H7 (cell line): ENCODE data around the gene IFITM10. TPM values are rescaled to one million over a fixed set of nuclear protein-coding genes. Genes with fewer than 3 reads are reported as not detected.

Source experiments
- DNase-seq: peaks from one replicate; pipeline ENCODE4 v3.0.0; 2012
- H3K27me3 ChIP-seq: 2 replicates; pipeline ENCODE4 v1.6.0; 2011; ENCODE audit warnings: mild to moderate bottlenecking, low read length; ENCODE audit not compliant: control insufficient read depth, insufficient read depth
- H3K36me3 ChIP-seq: replicated peaks from 2 replicates; pipeline ENCODE4 v1.5.1; 2011; ENCODE audit warnings: low read length; ENCODE audit not compliant: control insufficient read depth, insufficient read depth
- H3K4me3 ChIP-seq: 2 replicates; pipeline ENCODE4 v1.5.1; 2011; ENCODE audit warnings: low read depth, mild to moderate bottlenecking, control low read depth, low read length, moderate library complexity; ENCODE audit not compliant: insufficient read depth
- total RNA-seq: library from RNA; depleted of rRNA; stranded (reverse); fragments of >200 nt; shearing (Covaris generic); gene quantifications from 2 replicates; pipeline ENCODE4 v1.2.3, GENCODE V29; 2014

Gene IFITM10
- total RNA-seq, 1 experiment from 2014 or later = 0.42 TPM

DNA sequence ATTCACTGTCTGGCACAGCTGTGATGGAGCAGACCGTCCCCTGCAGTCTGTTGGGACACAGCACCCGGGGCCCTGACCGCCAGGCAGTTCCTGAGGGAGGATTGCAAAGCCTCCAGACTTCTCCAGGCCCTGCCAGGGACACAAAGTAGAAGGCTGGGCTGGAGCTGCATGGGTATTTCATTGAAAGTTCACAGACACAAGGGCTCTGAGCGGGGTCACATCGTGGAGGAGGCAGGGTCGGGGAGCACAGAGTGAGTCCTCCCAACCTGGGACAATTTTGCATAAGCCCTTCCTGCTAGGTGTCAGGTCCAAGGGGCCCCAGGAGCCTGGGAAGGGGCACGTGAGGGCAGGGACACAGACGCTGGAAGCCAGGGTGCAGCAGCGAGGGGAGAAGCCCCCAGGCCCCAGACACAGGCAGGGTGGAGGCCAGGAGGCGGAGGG, 15.7 kb downstream of the IFITM10 start:
- Histone ChIP-seq H3K36me3 (no peaks in the 10 kb centered on the region), H3K27me3 (no peaks in the 10 kb centered on the region; the same call in 1 of the 2 replicates), H3K4me3 (no peak overlapping the region)
- DNase-seq = peak; percentile 50

DNA sequence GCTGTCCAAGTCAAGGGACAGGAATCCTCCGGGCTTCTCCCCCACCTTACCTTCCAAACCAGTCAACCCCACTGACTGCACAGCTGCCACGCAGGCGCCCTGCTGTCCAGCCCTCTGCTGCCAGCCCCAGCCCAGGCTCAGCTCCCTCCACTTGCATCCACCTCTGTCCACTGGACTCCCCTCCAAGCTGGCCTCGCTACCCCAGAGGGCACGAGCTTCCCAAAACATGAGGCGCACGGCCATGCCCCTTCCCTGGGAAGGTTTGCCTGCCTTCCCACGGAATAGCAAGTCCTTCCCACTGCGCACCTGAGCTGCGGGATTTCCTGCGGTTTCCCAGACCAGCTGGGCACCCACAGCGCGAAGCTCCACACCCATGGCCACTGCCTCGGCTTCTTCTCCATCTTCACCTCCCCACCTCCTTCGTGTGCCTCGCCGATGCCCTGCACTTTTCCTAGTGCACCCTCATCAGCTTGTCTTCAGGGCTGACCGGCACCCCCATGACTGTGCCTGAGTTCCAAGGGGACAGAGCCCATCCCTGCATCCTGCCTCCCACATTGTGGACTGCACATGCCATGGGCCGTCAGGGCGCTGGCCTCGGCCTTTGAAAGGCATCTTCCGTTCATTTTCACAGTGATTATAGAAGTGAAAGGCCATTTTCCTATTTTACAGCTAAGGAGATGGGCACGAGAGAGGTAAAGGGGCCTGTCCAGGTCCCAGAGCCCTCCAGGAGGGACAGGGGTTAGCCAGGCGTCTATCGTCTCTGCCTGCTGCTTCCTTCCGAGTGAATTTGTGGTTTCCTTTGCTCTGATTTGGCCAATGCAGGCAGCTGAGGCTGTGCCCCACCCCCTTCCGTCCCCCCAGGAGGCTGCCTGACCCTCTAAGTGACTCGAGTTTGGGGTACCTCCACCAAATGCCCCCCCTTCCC, 16.4 kb downstream of the IFITM10 start:
- Histone ChIP-seq H3K36me3 (no peaks in the 10 kb centered on the region), H3K27me3 (no peaks in the 10 kb centered on the region; the same call in 1 of the 2 replicates), H3K4me3 (no peak overlapping the region)
- peak; percentile 42 for DNase-seq

DNA sequence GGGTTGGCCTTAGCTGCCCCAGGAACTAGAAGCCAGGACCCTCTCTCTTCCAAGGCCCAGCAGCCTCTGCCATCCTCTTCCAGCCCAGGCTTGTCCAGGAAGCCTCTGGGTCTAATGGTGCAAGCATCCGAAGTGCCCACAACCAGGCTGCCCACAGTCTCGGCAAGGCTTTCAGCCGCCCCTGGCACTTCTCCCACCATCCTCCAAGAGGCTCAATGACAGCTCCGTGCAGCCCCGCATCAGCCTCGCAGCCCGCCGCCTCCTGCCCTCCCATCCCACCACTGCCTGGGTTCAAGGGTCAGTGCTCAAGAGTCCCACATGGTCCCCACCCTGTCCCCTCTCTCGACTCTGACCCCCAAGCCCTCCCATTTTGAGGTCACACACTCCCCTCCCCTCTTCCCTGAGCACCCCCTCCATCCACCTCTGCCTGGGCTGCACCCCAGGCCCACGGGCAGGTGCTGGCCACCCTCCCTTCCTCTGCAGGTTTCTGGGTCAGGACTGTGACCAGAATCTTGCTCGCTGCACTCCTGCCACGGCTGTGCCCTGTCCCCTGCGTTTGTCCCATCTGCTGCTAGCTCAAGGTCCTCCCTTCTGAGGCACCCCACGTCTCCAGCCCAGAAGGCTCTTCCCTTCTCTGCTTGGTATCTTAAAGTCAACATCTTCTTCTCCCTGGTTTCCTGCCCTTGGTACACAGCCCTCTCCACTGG, 17.2 kb downstream of the IFITM10 start:
- Histone ChIP-seq H3K36me3 (no peaks in the 10 kb centered on the region), H3K4me3 (no peak overlapping the region), H3K27me3 (no peaks in the 10 kb centered on the region; the same call in 1 of the 2 replicates)
- peak; percentile 38 for DNase-seq

DNA sequence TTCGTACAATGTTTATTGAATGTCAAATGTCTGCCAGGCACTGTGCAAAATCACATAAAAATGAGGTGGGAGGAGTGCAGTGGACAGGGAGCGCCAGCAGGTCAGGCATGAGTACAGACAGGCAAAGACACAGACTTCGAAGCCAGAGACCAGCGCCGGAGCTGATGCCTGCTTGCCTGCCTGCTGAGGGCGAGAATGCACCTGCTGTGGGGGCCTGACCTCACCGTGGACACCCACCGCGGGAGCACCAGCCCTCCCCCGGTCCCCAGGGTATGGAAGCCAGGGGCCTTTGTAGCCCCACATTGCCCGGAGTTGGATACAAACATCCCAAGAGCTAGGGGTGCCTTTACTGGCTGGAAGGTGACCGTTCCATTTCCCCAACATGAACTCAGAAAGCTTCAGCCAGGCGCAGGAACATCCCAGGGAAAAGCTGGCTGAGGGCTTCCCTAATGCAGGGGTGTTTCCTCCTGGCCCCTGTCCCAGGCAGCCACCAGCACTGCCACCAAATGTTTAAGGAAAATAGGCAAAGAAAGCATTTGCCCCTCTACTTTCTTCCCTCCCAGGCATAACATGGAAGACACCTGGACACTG, 17.9 kb downstream of the IFITM10 start:
- H3K27me3 ChIP-seq = no peaks in the 10 kb centered on the region; the same call in 1 of the 2 replicates
- no peak overlapping the region for H3K4me3 ChIP-seq
- no peaks in the 10 kb centered on the region for H3K36me3 ChIP-seq
- DNase-seq = peak; percentile 46

DNA sequence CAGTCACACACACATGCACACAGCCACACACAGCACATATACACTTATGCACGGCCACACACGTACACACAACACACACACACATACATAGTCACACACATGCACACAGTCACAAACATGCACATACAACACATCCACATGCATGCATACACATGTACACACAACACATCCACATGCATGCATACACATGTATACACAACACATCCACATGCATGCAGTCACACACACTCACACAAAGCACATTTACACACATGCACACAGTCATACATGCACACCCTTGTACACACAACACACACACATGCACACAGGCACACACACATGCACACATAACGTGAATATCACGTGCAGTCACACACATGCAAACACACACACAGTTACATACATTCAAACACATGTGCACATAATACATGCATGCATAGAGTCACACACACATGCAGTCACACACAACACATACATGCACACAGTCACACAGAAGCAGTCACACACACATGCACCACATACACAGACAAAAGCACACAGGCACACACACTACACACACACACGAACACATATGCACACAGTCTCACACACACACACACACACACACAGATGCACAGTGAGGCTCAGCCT, 18.8 kb downstream of the IFITM10 start:
- DNase-seq = no peak
- Histone ChIP-seq H3K36me3 (no peaks in the 10 kb centered on the region), H3K27me3 (no peaks in the 10 kb centered on the region; the same call in 1 of the 2 replicates), H3K4me3 (no peak overlapping the region)

DNA sequence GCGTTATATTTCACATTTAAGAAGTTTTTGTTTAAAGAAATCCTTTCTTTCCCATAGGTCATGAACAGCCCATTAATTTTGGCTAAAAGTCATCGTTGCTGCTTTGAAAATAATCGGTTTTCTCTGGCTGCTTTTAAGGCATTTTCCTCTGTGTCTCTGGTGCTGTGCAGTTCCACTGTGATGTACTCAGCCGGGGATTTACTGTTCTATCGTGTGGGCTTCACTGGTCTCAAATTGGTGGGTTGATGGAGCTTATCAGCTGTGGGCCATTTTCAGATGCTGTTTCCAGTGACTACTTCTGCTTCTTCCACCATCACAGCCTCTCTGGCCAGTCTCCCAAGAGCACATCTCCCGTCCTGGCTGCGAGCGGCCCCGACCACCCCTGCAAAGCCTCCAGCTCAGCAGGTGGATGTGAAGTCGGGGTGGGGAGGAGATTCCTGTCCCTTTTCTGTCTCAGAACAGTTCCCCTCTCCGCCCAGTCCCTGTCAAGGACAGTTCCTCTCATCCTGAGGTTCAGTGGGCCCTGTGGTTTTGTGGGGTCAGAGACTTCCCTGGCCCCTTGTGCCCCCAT, 20.3 kb downstream of the IFITM10 start:
- no peak overlapping the region for H3K4me3 ChIP-seq
- no peak for DNase-seq
- H3K27me3 ChIP-seq = no peaks in the 10 kb centered on the region; the same call in 1 of the 2 replicates
- no peaks in the 10 kb centered on the region for H3K36me3 ChIP-seq

DNA sequence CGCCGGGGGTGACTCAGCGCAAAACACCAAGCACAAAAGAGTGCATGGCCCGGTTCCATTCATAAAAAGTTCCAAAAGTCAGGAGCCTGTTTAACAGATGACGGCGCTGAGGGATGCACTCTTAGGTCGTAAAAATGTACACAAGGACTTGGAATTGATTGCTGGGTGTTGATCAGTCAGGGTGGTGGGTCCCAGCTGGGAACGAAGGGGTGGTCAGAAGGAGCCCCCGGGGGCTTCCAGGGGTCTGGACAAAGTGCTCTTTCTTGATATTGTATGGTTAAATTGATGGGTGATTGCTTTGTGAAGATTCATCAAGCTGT, 20.7 kb downstream of the IFITM10 start:
- H3K4me3 ChIP-seq = no peak overlapping the region
- DNase-seq = no peak
- no peaks in the 10 kb centered on the region for H3K36me3 ChIP-seq
- no peaks in the 10 kb centered on the region; the same call in 1 of the 2 replicates for H3K27me3 ChIP-seq

DNA sequence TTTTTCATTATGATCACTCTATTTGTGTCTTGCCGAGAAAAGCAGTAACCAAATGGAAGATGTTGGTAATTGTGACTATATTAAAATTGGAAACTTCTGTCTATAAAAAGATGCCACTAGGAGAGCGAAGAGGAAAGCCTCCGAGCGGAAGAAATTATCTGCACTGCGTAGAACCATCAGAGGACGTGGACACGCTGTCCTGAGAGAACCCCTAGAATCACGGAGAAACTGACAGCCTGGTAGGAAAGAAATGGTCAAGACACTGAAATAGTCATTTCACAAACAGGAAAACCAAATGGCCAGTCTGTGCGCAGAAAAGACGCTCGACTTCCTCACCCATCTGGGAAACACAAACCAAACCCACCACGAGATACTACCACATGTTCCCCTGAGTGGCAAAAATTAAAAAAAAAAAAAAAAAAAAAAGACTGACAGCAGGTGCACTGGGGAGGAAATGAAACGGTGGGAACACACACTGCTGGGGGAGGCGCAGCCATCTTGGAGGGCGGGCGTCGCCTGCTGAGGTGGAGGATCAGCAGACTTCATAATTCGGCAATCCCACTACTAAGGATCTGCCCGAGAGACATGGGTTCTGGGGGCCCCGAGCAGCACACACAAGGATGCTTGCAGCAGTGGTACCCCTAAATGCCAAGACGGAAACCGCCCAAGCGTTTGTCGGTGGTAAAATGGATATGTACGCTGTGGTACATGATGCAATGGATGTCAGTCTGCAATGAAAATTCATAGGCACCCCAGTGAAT, 21.3 kb downstream of the IFITM10 start:
- Histone ChIP-seq H3K36me3 (no peaks in the 10 kb centered on the region), H3K27me3 (no peaks in the 10 kb centered on the region; the same call in 1 of the 2 replicates)
- no peak for DNase-seq

DNA sequence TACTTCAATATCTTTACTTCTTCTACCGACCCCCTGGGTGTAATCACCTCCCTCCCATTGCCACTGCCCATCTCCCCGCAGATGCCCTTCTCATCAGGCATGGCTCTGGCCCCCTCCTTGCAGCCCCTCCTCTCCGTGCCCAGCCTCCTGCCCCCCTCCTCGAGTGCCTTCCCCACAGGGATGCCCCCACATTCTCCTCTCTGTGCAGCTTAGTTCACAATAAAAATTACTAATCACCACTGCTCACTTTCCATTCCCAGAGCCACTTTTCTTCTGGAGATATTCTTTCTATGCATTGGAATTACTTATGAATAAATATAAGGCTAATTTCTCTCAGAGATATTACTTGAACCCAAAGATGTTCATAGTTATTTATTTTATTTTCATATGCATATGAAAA, 22.1 kb downstream of the IFITM10 start:
- Histone ChIP-seq H3K4me3 (no peak overlapping the region), H3K36me3 (no peaks in the 10 kb centered on the region), H3K27me3 (no peaks in the 10 kb centered on the region; the same call in 1 of the 2 replicates)
- no peak for DNase-seq

More for the DNA sequence above, 21.3 kb downstream of the IFITM10 start:
- H3K4me3 ChIP-seq = no peak overlapping the region

DNA sequence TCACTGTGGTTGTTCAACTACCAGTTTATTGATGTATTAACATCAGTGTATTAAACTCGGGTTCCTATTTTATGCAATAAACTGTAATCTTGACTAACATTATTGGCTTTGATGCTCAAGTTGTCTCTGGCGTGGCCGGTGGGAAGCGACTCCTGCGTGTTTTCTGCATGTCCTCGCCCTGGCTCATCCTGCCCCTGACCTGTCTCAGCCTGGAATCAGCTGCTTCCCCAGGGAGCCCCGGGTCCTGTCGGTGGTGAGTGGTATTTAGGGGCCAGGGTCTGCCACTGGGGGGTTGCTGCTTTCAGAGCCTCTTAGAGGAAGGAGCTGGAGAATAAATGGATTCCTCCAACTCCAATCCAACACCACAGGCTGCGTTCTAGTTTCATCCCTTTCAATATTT, 22.5 kb downstream of the IFITM10 start:
- DNase-seq = no peak
- H3K36me3 ChIP-seq = no peaks in the 10 kb centered on the region
- H3K4me3 ChIP-seq = no peak overlapping the region
- H3K27me3 ChIP-seq = no peaks in the 10 kb centered on the region; the same call in 1 of the 2 replicates

DNA sequence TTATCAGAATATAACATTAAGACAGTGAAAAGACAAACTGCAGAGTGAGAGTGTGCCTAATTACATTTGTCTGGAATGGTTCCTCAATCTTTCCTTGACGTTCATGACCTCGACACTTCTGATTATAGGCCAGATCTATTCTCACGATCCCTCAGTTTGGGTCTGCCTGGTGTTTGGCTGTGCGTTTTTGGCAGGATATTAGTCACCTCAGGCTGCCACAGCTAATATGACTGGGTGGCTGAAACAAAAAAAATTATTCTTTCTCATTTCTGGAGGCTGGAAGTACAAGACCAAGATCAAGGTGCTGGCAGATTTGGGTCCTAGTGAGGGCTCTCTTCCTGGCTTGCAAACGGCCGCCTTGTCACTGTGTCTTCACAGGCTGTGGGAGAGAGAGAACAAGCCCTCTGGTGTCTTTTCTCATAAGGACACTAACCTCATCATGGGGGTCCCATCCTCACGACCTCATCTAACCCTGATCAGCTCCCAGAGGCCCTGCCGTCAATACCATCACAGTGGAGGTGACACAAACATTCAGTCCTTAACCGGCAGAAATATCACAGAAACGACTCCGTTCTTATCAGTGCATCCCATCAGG, 23.2 kb downstream of the IFITM10 start:
- DNase-seq = no peak
- no peaks in the 10 kb centered on the region for H3K36me3 ChIP-seq

DNA sequence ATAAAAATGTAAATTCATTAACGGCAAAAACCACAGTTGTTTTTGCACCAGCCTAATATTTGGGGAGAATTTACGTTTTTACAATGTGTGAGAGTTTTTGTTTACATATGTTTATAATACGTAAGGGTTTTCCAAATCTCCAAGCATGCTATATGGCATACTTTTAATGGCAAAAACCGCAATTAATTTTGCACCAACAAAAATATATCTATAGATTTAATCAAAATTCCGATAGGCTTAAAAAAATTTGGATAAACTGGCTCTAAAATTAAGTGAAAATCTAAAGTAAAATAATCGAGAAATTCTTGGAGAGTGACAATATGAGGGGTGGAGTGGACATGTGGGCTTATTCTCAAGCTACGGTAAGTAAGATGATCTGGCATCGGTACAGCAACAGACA, 30.6 kb downstream of the IFITM10 start:
- DNase-seq = no peak
- Histone ChIP-seq H3K36me3 (no peaks in the 10 kb centered on the region), H3K27me3 (no peaks in the 10 kb centered on the region; the same call in 1 of the 2 replicates), H3K4me3 (no peak overlapping the region)

More for the DNA sequence above, 23.2 kb downstream of the IFITM10 start:
- Histone ChIP-seq H3K27me3 (no peaks in the 10 kb centered on the region; the same call in 1 of the 2 replicates), H3K4me3 (no peak overlapping the region)

DNA sequence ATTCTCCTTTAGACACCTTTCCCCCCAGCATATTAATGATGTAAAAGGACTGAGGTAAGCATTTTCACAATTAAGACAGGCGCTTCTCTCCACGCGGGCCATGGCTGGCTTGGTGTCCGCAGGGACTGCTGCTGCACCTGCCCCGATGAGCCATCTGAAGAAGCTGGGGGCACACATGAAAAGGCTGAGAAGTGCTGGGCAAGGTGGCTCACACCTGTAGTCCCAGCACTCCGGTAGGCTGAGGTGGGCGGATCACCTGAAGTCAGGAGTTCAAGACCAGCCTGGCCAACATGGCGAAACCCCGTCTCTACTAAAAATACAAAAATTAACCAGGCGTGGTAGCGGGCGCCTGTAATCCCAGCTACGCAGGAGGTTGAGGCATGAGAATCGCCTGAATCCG, 32.1 kb downstream of the IFITM10 start:
- no peaks in the 10 kb centered on the region; the same call in 1 of the 2 replicates for H3K27me3 ChIP-seq
- no peak for DNase-seq
- H3K36me3 ChIP-seq = no peaks in the 10 kb centered on the region
- H3K4me3 ChIP-seq = no peak overlapping the region
